Measurements from ENCODE around the gene ZNF562. TPM values are rescaled to one million over a fixed set of nuclear protein-coding genes. Genes with fewer than 3 reads are reported as not detected.

The ZNF562 gene
- total RNA-seq, 1 experiment from 2014 or later, result 42.3 TPM

- H3K27ac ChIP-seq (ENCODE audit: low read depth, low read length, poor library complexity, severe bottlenecking), result no peak overlapping the region
- DNase-seq (ENCODE audit: low spot score), result no peak
- no peaks in the 10 kb centered on the region for H3K27me3 ChIP-seq (replicated peaks; ENCODE audit: insufficient read depth, low read depth, low read length, poor library complexity)
- peaks cover 51% of the 10 kb centered on the region for H3K36me3 ChIP-seq (ENCODE audit: insufficient read depth, low read length, poor library complexity, severe bottlenecking)
- peaks cover 50% of the 10 kb centered on the region for H3K9me3 ChIP-seq (ENCODE audit: low read depth, low read length, poor library complexity, severe bottlenecking)
- H3K4me1 ChIP-seq (ENCODE audit: insufficient read depth, low read length, poor library complexity, severe bottlenecking), result no peaks in the 10 kb centered on the region
- intact Hi-C loops (cut with micrococcal nuclease; ENCODE audit: unreplicated experiment), result no loop called here
- no peak overlapping the region for H3K4me3 ChIP-seq (ENCODE audit: low read depth, low read length, poor library complexity, severe bottlenecking)
- ChIA-PET CTCF (interaction anchor here (0.7 kb wide), 1 partner anchor 600 kb away, joined by 3 read pairs; no protein-coding TSS in a partner anchor), POLR2A (ENCODE audit: low non-redundant PET) (no interaction called here)
- no TSS peak for BruUV-seq (replicated peaks)
- no peak for TF ChIP-seq CTCF (conservative IDR thresholded peaks at IDR 0.05; ENCODE audit: low read depth, low read length)
- no peak for TF ChIP-seq EZH2 (IDR thresholded peaks at IDR 0.05; ENCODE audit: borderline replicate concordance, low read depth, low read length, poor library complexity, severe bottlenecking)
These were observed 24.6 kb downstream of the ZNF562 start for GRCh38 chr19:9650345-9650744.

- no peak overlapping the region for H3K4me3 ChIP-seq (ENCODE audit: low read depth, low read length, poor library complexity, severe bottlenecking)
- peak; percentile 37 for DNase-seq (ENCODE audit: low spot score)
- no TSS peak for BruUV-seq (replicated peaks)
- ChIA-PET POLR2A (ENCODE audit: low non-redundant PET) (no interaction called here), CTCF (interaction anchor here (0.6 kb wide), 1 partner anchor 132 kb away, joined by 3 read pairs; no protein-coding TSS in a partner anchor)
- intact Hi-C loops (cut with micrococcal nuclease; ENCODE audit: unreplicated experiment), result no loop called here
- peaks cover 11% of the 10 kb centered on the region for H3K36me3 ChIP-seq (ENCODE audit: insufficient read depth, low read length, poor library complexity, severe bottlenecking)
- no peaks in the 10 kb centered on the region for H3K27me3 ChIP-seq (replicated peaks; ENCODE audit: insufficient read depth, low read depth, low read length, poor library complexity)
- TF ChIP-seq EZH2 (IDR thresholded peaks at IDR 0.05; ENCODE audit: borderline replicate concordance, low read depth, low read length, poor library complexity, severe bottlenecking) (no peak), CTCF (conservative IDR thresholded peaks at IDR 0.05; ENCODE audit: low read depth, low read length) (peak; percentile 35; the same call in 1 of the 2 replicates)
- no peak overlapping the region for H3K27ac ChIP-seq (ENCODE audit: low read depth, low read length, poor library complexity, severe bottlenecking)
- peaks cover 7% of the 10 kb centered on the region for H3K9me3 ChIP-seq (ENCODE audit: low read depth, low read length, poor library complexity, severe bottlenecking)
- no peaks in the 10 kb centered on the region for H3K4me1 ChIP-seq (ENCODE audit: insufficient read depth, low read length, poor library complexity, severe bottlenecking)
These were observed 29.4 kb downstream of the ZNF562 start for GRCh38 chr19:9645472-9645871.

GRCh38 chr19:9644472-9644871 lies 30.4 kb downstream of the ZNF562 start:
- Histone ChIP-seq H3K4me1 (ENCODE audit: insufficient read depth, low read length, poor library complexity, severe bottlenecking) (no peaks in the 10 kb centered on the region), H3K27me3 (replicated peaks; ENCODE audit: insufficient read depth, low read depth, low read length, poor library complexity) (no peaks in the 10 kb centered on the region), H3K9me3 (ENCODE audit: low read depth, low read length, poor library complexity, severe bottlenecking) (no peaks in the 10 kb centered on the region), H3K36me3 (ENCODE audit: insufficient read depth, low read length, poor library complexity, severe bottlenecking) (peaks cover 5% of the 10 kb centered on the region), H3K27ac (ENCODE audit: low read depth, low read length, poor library complexity, severe bottlenecking) (no peak overlapping the region), H3K4me3 (ENCODE audit: low read depth, low read length, poor library complexity, severe bottlenecking) (no peak overlapping the region)
- ChIA-PET POLR2A (ENCODE audit: low non-redundant PET) (no interaction called here), CTCF (interaction anchor here (0.5 kb wide), 1 partner anchor 433 kb away, joined by 5 read pairs; no protein-coding TSS in a partner anchor)
- DNase-seq (ENCODE audit: low spot score), result no peak
- BruUV-seq (replicated peaks), result no TSS peak
- no peak for TF ChIP-seq CTCF (conservative IDR thresholded peaks at IDR 0.05; ENCODE audit: low read depth, low read length)
- no peak for TF ChIP-seq EZH2 (IDR thresholded peaks at IDR 0.05; ENCODE audit: borderline replicate concordance, low read depth, low read length, poor library complexity, severe bottlenecking)
- intact Hi-C loops (cut with micrococcal nuclease; ENCODE audit: unreplicated experiment), result no loop called here

Measured in A673 (cell line).